Epithelial cell of esophagus (primary cell): Measurements from ENCODE around the gene FRYL.
"Not testable (repeated sequence)": the region's sequence is repeated elsewhere in the genome, so short reads cannot be mapped to it uniquely, and the experiment has no call there.

Experiments used
- DNase-seq: peaks from one replicate; pipeline ENCODE4 v3.0.0; 2010; ENCODE audit warnings: low read depth
- H3K4me3 ChIP-seq: 2 replicates; pipeline ENCODE4 v1.5.1; 2011; ENCODE audit warnings: mild to moderate bottlenecking, low read length, control low read depth
- TF ChIP-seq, protein P1 (sequence below): IDR thresholded peaks from 2 replicates; pipeline ENCODE4 v1.5.1; 2011; ENCODE audit warnings: low read depth, mild to moderate bottlenecking, low read length, control low read depth, inconsistent platforms; ENCODE audit not compliant: insufficient read depth; ENCODE audit errors: missing control alignments

Gene FRYL

DNA sequence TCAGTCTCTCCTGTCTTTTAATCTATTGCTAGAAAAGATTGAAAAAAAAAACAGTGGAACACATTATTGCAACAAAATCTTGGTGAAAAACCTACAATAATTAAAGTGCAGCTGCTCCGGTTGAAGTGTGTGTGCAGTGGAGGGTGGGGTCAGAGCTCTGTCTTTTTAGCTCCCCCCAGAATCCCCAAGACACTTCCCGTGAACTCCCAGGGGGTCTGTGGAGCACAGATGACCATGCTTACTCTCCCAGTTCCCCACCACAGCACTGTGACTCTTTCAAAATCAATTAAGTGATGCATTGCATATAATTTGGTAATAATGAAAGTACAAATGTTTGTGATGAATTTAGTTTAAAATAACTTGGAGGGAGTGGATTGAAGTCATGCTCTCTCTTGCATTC lies 312.6 kb downstream of the FRYL start:
- TF ChIP-seq, protein P1, sequence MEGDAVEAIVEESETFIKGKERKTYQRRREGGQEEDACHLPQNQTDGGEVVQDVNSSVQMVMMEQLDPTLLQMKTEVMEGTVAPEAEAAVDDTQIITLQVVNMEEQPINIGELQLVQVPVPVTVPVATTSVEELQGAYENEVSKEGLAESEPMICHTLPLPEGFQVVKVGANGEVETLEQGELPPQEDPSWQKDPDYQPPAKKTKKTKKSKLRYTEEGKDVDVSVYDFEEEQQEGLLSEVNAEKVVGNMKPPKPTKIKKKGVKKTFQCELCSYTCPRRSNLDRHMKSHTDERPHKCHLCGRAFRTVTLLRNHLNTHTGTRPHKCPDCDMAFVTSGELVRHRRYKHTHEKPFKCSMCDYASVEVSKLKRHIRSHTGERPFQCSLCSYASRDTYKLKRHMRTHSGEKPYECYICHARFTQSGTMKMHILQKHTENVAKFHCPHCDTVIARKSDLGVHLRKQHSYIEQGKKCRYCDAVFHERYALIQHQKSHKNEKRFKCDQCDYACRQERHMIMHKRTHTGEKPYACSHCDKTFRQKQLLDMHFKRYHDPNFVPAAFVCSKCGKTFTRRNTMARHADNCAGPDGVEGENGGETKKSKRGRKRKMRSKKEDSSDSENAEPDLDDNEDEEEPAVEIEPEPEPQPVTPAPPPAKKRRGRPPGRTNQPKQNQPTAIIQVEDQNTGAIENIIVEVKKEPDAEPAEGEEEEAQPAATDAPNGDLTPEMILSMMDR, result no peak
- no peak overlapping the region for H3K4me3 ChIP-seq
- no peak for DNase-seq

DNA sequence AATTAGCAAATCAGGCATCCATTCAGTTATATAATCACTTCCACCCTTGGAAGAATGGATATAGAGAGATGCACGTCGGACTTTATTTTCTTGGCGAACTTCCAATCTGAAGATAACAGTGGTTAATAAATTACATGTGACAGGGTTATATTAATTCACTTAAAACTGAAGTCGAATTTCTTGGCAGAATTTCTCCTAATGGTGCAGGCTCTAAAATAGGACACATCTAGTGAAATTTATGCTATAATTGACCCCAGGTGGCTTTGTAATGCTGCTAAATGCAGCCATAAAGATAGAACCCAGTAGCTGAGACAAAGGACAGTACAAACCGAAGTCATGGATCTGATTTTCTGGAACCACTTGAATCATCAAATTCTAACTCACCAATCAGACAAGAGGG lies 317.7 kb downstream of the FRYL start:
- TF ChIP-seq, protein P1, result no peak
- no peak for DNase-seq
- H3K4me3 ChIP-seq, result no peak overlapping the region

DNA sequence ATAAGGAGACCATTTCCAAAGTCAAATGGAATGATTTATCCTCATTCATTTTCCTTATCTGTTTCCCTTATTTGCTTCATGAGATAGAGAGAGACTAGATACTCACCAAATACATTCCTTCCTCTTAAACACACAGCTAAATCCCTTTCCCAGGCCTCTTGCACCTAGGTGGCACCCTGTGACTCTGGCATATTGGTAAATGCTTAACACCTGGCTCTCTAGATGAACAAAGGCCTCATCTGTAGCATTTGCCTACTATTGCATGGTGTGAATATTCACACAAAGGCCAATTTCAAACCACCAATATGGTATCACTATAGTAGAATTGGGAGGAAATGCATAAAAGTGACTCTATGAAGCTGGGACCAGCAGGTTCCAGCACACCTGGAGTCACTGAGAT lies 319.1 kb downstream of the FRYL start:
- DNase-seq, result no peak
- TF ChIP-seq, protein P1, result no peak
- no peak overlapping the region for H3K4me3 ChIP-seq

DNA sequence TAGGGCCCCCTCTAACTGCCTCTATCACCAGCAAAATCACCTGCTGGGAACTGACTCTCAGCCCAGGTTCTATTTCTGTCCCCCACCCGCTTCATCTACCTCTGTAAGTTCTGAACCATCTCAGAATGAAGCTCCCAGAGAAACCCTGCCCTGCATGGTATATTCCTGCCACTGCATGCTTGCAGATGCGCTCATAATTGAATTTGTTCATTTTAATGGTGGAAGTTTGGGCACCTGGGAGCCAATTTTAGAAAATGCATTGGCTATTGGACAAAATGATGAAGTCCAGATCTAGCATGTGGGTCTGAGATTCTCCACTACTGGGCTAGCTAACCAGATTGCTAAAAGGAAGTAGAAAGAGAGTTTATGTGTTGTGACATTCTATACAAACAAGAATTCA lies 325.5 kb downstream of the FRYL start:
- H3K4me3 ChIP-seq, result no peak overlapping the region
- TF ChIP-seq, protein P1, result no peak
- DNase-seq, result no peak

DNA sequence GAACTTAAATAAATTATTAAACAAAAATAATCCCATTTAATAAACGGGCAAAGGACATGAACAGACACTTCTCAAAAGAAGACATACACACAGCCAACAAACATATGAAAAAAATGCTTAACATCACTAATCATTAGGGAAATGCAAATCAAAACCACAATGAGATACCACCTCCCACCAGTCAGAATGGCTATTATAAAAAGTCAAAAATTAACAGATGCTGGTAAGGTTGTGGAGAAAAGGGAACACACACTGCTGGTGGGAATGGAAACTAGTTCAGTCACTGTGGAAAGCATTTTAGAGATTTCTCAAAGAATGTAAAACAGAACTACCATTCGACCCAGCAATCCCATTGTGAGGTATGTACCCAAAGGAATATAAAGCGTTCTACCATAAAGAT lies 328.4 kb downstream of the FRYL start:
- H3K4me3 ChIP-seq, DNase-seq: not testable (repeated sequence)

DNA sequence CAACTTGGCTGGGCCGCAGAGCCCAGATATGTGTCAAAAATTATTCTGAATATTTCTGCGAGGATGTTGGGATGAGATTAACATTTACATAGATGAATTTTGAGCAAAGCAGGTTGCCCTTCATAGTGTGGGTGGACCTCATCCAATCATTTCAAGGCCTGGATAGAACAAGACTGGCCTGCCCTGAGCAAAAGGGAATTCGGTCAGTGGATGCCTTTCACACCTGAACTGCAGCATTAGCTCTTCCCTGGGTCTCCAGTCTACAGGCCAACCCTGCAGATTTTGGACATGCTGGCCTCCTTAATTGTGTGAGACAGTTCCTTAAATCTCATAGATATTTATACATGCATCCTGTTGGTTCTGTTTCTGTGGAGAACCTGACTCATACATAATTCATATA lies 329.3 kb downstream of the FRYL start:
- DNase-seq, result no peak
- H3K4me3 ChIP-seq, result no peak overlapping the region
- TF ChIP-seq, protein P1, result no peak

DNA sequence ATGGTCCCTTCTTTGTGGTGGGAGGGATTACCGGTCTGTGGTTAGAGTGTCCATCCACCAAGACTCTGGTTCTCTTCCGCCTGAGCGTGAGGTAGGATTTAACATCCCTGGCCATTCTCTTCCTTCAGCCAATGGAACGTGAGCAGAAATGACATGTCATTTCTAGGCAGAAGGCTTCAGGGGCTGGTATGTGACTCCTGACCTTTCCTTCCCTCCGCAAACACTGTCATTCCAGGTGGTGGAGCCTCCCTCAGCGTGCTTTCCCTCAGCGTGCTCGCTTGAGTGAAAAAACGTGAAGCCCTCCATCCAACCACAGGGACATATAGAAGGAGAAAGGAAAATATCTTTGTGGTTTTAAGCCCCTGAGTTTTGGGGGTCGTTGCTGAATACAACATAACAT lies 330.9 kb downstream of the FRYL start:
- H3K4me3 ChIP-seq, result no peak overlapping the region
- TF ChIP-seq, protein P1, result no peak
- DNase-seq, result no peak
